Panc1 (cell line): ENCODE data around the gene BTBD9. TPM values are rescaled to one million over a fixed set of nuclear protein-coding genes. Genes with fewer than 3 reads are reported as not detected.

Experiments used
- ATAC-seq: fragments of 200-7000 bp; cut with Tn5 transposase; 2 replicates; pipeline ENCODE4 v1.9.1; 2020; ENCODE audit warnings: mild to moderate bottlenecking, moderate library complexity
- BruUV-seq: library from RNA; stranded (reverse); fragments of 400-500 nt; replicated peaks from 2 replicates; lab custom pipeline; 2021; lab: Mats Ljungman, UMichigan
- CTCF ChIA-PET: fragments of 300-600 bp; sonication (Branson Sonifier 250); formaldehyde crosslinking; loops from one replicate; lab custom pipeline; 2022; ENCODE audit warnings: antibody characterized with exemption; lab: Charles Lee
- POLR2A ChIA-PET: fragments of 300-600 bp; sonication (Branson Sonifier 250); formaldehyde crosslinking; loops from one replicate; lab custom pipeline; 2022; ENCODE audit warnings: antibody characterized with exemption; lab: Charles Lee
- DNase-seq: peaks from one replicate; pipeline ENCODE4 v3.0.0-alpha.2; 2010; ENCODE audit warnings: low read depth, low spot score
- H3K27ac ChIP-seq: 2 replicates; pipeline ENCODE4 v1.5.1; 2011; ENCODE audit warnings: mild to moderate bottlenecking, low read length, inconsistent platforms
- H3K27me3 ChIP-seq: fragments of 200-500 bp; sonication (Bioruptor generic); 2 replicates; pipeline ENCODE4 v1.6.0; 2014; ENCODE audit warnings: low read length, inconsistent platforms; ENCODE audit not compliant: control insufficient read depth, insufficient read depth
- H3K36me3 ChIP-seq: fragments of 200-500 bp; sonication (Bioruptor generic); 2 replicates; pipeline ENCODE4 v1.5.1; 2014; ENCODE audit warnings: inconsistent platforms, mild to moderate bottlenecking, low read length, moderate library complexity; ENCODE audit not compliant: control insufficient read depth, insufficient read depth
- H3K4me1 ChIP-seq: 2 replicates; pipeline ENCODE4 v1.5.1; 2011; ENCODE audit warnings: inconsistent platforms, mild to moderate bottlenecking, low read length, moderate library complexity; ENCODE audit not compliant: control insufficient read depth, insufficient read depth
- H3K4me3 ChIP-seq, 2 experiments: 2 replicates each; pipeline ENCODE4 v1.5.1; 2011 to 2012; ENCODE audit warnings: low read depth in 2 of 2, low read length in 2 of 2, mild to moderate bottlenecking in 2 of 2, inconsistent platforms in 1 of 2, moderate library complexity in 1 of 2
- H3K9me3 ChIP-seq: fragments of 200-500 bp; sonication (Bioruptor generic); 2 replicates; pipeline ENCODE4 v1.5.1; 2014; ENCODE audit warnings: low read depth, mild to moderate bottlenecking, inconsistent platforms, low read length, moderate library complexity; ENCODE audit not compliant: control insufficient read depth, insufficient read depth
- POLR2AphosphoS5 ChIP-seq: IDR thresholded peaks from 2 replicates; pipeline ENCODE4 v1.6.1; 2012; ENCODE audit warnings: mild to moderate bottlenecking, low read depth, low read length, moderate library complexity
- SIN3A ChIP-seq: IDR thresholded peaks from 2 replicates; pipeline ENCODE4 v1.6.1; 2012; ENCODE audit warnings: low read depth, mild to moderate bottlenecking, low read length, moderate library complexity, borderline replicate concordance; ENCODE audit not compliant: insufficient read depth
- TCF7L2 ChIP-seq: IDR thresholded peaks from 2 replicates; pipeline ENCODE4 v1.6.1; 2011; ENCODE audit warnings: mild to moderate bottlenecking, low read depth, low read length, inconsistent platforms
- in situ Hi-C: cut with HindIII; loops from 2 replicates; pipeline ENCODE4 v1.10.0; 2016; ENCODE audit warnings: low sequenced_read_pairs, low pct_unique_long_range_greater_than_20kb
- intact Hi-C: fragments of 100-400 bp; cut with micrococcal nuclease; formaldehyde crosslinking; loops from one replicate; pipeline ENCODE4 v1.10.0; 2022; ENCODE audit not compliant: unreplicated experiment
- total RNA-seq: library from RNA; stranded (reverse); gene quantifications from one replicate; pipeline ENCODE4 v1.2.1, GENCODE V29; 2021; ENCODE audit not compliant: unreplicated experiment
- TF ChIP-seq, protein P1 (sequence below): fragments of 450-650 bp; IDR thresholded peaks from 2 replicates; pipeline ENCODE4 v1.5.1; 2017; ENCODE audit warnings: mild to moderate bottlenecking
- TF ChIP-seq, protein P2 (sequence below), 2 experiments: IDR thresholded peaks; 2 replicates each; pipeline ENCODE4 v1.6.1; 2011 to 2012; ENCODE audit warnings: low read depth in 2 of 2, control low read depth in 1 of 2, low read length in 1 of 2, mild to moderate bottlenecking in 1 of 2, moderate library complexity in 1 of 2; ENCODE audit not compliant: insufficient read depth in 1 of 2

BTBD9 gene
- total RNA-seq, 1 experiment from 2014 or later, result 12.8 TPM

DNA sequence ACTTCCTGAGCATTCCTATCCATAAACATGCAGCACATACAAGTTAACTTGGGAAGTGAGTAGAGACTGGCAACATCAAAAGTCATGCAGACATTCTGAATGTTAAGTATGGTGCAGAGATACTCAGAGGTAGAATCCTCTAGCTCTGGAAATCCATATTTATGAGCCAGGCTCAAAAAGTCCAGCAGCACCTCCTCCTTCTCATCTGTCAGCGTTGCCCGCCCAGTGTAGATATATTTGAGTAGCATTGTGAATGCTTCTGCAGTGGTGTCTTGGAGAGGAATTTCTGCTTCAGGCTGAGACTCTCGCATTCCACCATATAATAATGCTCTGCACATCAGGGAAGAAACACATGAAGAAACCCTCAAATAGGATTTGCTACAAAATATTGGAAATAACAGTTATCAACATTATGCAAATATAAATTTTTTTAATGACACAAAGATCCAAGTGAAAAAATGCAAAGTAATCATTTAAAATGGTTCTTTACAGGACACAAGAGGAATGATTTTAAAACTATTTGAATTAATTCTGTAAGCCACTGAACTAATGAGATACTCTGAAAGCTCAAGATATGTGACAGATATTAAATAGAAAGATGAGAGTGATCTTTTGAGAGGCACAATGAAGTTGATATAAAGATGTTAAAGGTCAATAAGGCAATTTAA is 45.6 kb downstream of the BTBD9 start:
- H3K9me3 ChIP-seq, result no peaks in the 10 kb centered on the region
- TF ChIP-seq, protein P1, sequence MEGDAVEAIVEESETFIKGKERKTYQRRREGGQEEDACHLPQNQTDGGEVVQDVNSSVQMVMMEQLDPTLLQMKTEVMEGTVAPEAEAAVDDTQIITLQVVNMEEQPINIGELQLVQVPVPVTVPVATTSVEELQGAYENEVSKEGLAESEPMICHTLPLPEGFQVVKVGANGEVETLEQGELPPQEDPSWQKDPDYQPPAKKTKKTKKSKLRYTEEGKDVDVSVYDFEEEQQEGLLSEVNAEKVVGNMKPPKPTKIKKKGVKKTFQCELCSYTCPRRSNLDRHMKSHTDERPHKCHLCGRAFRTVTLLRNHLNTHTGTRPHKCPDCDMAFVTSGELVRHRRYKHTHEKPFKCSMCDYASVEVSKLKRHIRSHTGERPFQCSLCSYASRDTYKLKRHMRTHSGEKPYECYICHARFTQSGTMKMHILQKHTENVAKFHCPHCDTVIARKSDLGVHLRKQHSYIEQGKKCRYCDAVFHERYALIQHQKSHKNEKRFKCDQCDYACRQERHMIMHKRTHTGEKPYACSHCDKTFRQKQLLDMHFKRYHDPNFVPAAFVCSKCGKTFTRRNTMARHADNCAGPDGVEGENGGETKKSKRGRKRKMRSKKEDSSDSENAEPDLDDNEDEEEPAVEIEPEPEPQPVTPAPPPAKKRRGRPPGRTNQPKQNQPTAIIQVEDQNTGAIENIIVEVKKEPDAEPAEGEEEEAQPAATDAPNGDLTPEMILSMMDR, result no peak
- TF ChIP-seq, protein P2, sequence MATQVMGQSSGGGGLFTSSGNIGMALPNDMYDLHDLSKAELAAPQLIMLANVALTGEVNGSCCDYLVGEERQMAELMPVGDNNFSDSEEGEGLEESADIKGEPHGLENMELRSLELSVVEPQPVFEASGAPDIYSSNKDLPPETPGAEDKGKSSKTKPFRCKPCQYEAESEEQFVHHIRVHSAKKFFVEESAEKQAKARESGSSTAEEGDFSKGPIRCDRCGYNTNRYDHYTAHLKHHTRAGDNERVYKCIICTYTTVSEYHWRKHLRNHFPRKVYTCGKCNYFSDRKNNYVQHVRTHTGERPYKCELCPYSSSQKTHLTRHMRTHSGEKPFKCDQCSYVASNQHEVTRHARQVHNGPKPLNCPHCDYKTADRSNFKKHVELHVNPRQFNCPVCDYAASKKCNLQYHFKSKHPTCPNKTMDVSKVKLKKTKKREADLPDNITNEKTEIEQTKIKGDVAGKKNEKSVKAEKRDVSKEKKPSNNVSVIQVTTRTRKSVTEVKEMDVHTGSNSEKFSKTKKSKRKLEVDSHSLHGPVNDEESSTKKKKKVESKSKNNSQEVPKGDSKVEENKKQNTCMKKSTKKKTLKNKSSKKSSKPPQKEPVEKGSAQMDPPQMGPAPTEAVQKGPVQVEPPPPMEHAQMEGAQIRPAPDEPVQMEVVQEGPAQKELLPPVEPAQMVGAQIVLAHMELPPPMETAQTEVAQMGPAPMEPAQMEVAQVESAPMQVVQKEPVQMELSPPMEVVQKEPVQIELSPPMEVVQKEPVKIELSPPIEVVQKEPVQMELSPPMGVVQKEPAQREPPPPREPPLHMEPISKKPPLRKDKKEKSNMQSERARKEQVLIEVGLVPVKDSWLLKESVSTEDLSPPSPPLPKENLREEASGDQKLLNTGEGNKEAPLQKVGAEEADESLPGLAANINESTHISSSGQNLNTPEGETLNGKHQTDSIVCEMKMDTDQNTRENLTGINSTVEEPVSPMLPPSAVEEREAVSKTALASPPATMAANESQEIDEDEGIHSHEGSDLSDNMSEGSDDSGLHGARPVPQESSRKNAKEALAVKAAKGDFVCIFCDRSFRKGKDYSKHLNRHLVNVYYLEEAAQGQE (IDR thresholded peaks at IDR 0.05; ENCODE audit: insufficient read depth in 1 of 2, low read depth in 2 of 2, low read length in 1 of 2), result no peak
- TF ChIP-seq POLR2AphosphoS5, result no peak
- TF ChIP-seq TCF7L2, result no peak
- TF ChIP-seq SIN3A, result no peak
- H3K27me3 ChIP-seq, result no peaks in the 10 kb centered on the region
- H3K4me3 ChIP-seq, result no peak overlapping the region
- intact Hi-C loops (no loop called here), in situ Hi-C loops (no loop called here)
- ChIA-PET CTCF (no interaction called here), POLR2A (no interaction called here)
- ATAC-seq (no peak), DNase-seq (no peak)
- BruUV-seq, result no TSS peak
- no peaks in the 10 kb centered on the region for H3K36me3 ChIP-seq
- H3K27ac ChIP-seq, result no peak overlapping the region
- H3K4me1 ChIP-seq, result no peaks in the 10 kb centered on the region

DNA sequence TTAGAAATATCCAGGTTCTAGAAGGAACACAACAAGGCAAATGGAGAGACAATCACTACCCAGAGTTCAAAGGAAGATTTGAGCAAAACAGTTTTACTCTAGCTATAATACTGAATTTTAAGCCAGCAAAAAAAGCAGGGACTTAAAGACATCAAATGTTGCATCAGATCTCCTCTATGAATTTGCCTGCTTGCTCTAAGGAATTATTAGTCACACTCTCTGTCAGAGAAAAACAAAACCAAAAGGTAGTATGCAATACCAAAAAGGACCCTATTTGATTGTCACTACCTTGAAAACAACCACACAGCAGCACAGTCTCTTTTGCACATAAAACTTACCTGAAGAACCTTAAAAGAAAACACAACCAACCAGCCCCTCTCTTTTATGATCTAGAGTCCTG is 46.3 kb downstream of the BTBD9 start:
- in situ Hi-C loops, result no loop called here
- no peak for ATAC-seq
- BruUV-seq, result no TSS peak
- ChIA-PET CTCF (no interaction called here), POLR2A (no interaction called here)
- intact Hi-C loops, result no loop called here
- Histone ChIP-seq H3K27ac (no peak overlapping the region), H3K4me1 (no peaks in the 10 kb centered on the region), H3K27me3 (no peaks in the 10 kb centered on the region), H3K9me3 (no peaks in the 10 kb centered on the region), H3K36me3 (no peaks in the 10 kb centered on the region), H3K4me3 (no peak overlapping the region)
- TF ChIP-seq TCF7L2, result no peak
- no peak for TF ChIP-seq SIN3A
- TF ChIP-seq, protein P2 (IDR thresholded peaks at IDR 0.05; ENCODE audit: insufficient read depth in 1 of 2, low read depth in 2 of 2, low read length in 1 of 2), result no peak
- TF ChIP-seq POLR2AphosphoS5, result no peak
- TF ChIP-seq, protein P1, result no peak
- no peak for DNase-seq
